H1 (cell line): ENCODE data around the gene ZFP3. TPM values are rescaled to one million over a fixed set of nuclear protein-coding genes. Genes with fewer than 3 reads are reported as not detected.
"Not testable (repeated sequence)": the region's sequence is repeated elsewhere in the genome, so short reads cannot be mapped to it uniquely, and the experiment has no call there.

Experiments
- CTCF ChIA-PET: fragments of 300-600 bp; sonication (Branson Sonifier 250); formaldehyde crosslinking; loops from one replicate; lab custom pipeline; 2021; ENCODE audit not compliant: partially characterized antibody; lab: Charles Lee
- POLR2A ChIA-PET: fragments of 300-600 bp; sonication (Branson Sonifier 250); formaldehyde crosslinking; loops from one replicate; lab custom pipeline; 2021; ENCODE audit warnings: inconsistent platforms; ENCODE audit not compliant: partially characterized antibody; lab: Charles Lee
- DNase-seq, 2 experiments: peaks; one replicate each; pipeline versions ENCODE4 v3.0.0 to v3.0.0-alpha.2; 2010 to 2022; ENCODE audit warnings: low spot score in 2 of 2, low read depth in 1 of 2, mixed read lengths in 1 of 2
- FAIRE-seq: peaks from 2 replicates; lab custom pipeline; 2011; peaks lifted over from hg19 to GRCh38; lab: Jason Lieb, UNC
- H2AFZ ChIP-seq: 2 replicates; pipeline ENCODE4 v1.8.1; 2012; ENCODE audit warnings: low read length, inconsistent platforms
- H2AK5ac ChIP-seq: 2 replicates; pipeline ENCODE4 v1.6.1; 2013; ENCODE audit warnings: low read depth, low read length
- H2BK120ac ChIP-seq: replicated peaks from 2 replicates; pipeline ENCODE3; 2013; ENCODE audit warnings: low read depth, low read length, inconsistent platforms
- H2BK12ac ChIP-seq: 2 replicates; pipeline ENCODE4 v1.6.1; 2013; ENCODE audit warnings: low read depth, low read length
- H2BK15ac ChIP-seq: 2 replicates; pipeline ENCODE4 v1.6.1; 2013; ENCODE audit warnings: low read length
- H2BK20ac ChIP-seq: 2 replicates; pipeline ENCODE4 v1.6.1; 2013; ENCODE audit warnings: low read length
- H2BK5ac ChIP-seq: 2 replicates; pipeline ENCODE4 v1.6.1; 2013; ENCODE audit warnings: low read depth, low read length
- H3K14ac ChIP-seq: 2 replicates; pipeline ENCODE4 v1.6.1; 2013; ENCODE audit warnings: inconsistent platforms; ENCODE audit not compliant: insufficient read length
- H3K18ac ChIP-seq: 2 replicates; pipeline ENCODE4 v1.6.1; 2013; ENCODE audit warnings: low read length; ENCODE audit errors: extremely low read depth
- H3K23ac ChIP-seq: 2 replicates; pipeline ENCODE4 v1.6.1; 2013; ENCODE audit warnings: inconsistent platforms; ENCODE audit not compliant: insufficient read length
- H3K23me2 ChIP-seq: 2 replicates; pipeline ENCODE4 v1.6.1; 2013; ENCODE audit warnings: low read depth, low read length
- H3K27ac ChIP-seq: 2 replicates; pipeline ENCODE4 v1.6.1; 2011; ENCODE audit warnings: low read depth, low read length, inconsistent platforms
- H3K27me3 ChIP-seq, 4 experiments: replicated peaks in 1 of 4; 1 replicate in 1 of 4; 2 replicates in 3 of 4; pipeline versions ENCODE4 v1.6.1 to v1.8.1; 2011 to 2013; ENCODE audit warnings: low read length in 3 of 4, mild to moderate bottlenecking in 3 of 4, inconsistent platforms in 2 of 4, mixed read lengths in 2 of 4, moderate library complexity in 1 of 4; ENCODE audit not compliant: control insufficient read depth in 3 of 4, insufficient read depth in 3 of 4; ENCODE audit errors: extremely low read depth in 1 of 4
- H3K36me3 ChIP-seq, 4 experiments: 2 replicates each; pipeline versions ENCODE4 v1.6.1 to v1.8.1; 2011 to 2013; ENCODE audit warnings: mild to moderate bottlenecking in 4 of 4, low read length in 3 of 4, moderate library complexity in 2 of 4, control low read depth in 1 of 4, inconsistent platforms in 1 of 4; ENCODE audit not compliant: insufficient read depth in 4 of 4, control insufficient read depth in 2 of 4
- H3K4ac ChIP-seq: replicated peaks from 2 replicates; pipeline ENCODE3; 2013; ENCODE audit warnings: low read length, low read depth, mixed read lengths, inconsistent platforms; ENCODE audit not compliant: insufficient read length
- H3K4me1 ChIP-seq, 4 experiments: replicated peaks in 1 of 4; 1 replicate in 1 of 4; 2 replicates in 3 of 4; pipeline versions ENCODE4 v1.6.1 to v1.8.1; 2011 to 2013; ENCODE audit warnings: low read length in 3 of 4, inconsistent platforms in 2 of 4, mixed read lengths in 1 of 4; ENCODE audit not compliant: insufficient read depth in 4 of 4, control insufficient read depth in 3 of 4
- H3K4me2 ChIP-seq, 2 experiments: 2 replicates each; pipeline versions ENCODE4 v1.6.1 to v1.8.1; 2011 to 2013; ENCODE audit warnings: low read depth in 2 of 2, low read length in 2 of 2, control low read depth in 1 of 2, inconsistent platforms in 1 of 2, mild to moderate bottlenecking in 1 of 2; ENCODE audit not compliant: insufficient read depth in 1 of 2
- H3K4me3 ChIP-seq, 4 experiments: fragments of 200-600, 300-600 bp in 1 of 4; sonication (generic), shearing (Covaris generic), sonication (Bioruptor Twin) in 1 of 4; 2 replicates each; pipeline versions ENCODE4 v1.5.1 to v1.8.1; 2011 to 2016; ENCODE audit warnings: low read length in 4 of 4, low read depth in 3 of 4, control low read depth in 2 of 4, inconsistent platforms in 2 of 4, mild to moderate bottlenecking in 2 of 4, mixed read lengths in 1 of 4, moderate library complexity in 1 of 4; ENCODE audit not compliant: insufficient read depth in 2 of 4; ENCODE audit errors: extremely low read depth in 1 of 4
- H3K56ac ChIP-seq: replicated peaks from 2 replicates; pipeline ENCODE3; 2013; ENCODE audit warnings: low read depth, mild to moderate bottlenecking, mixed read lengths, low read length, inconsistent platforms; ENCODE audit not compliant: insufficient read length
- H3K79me1 ChIP-seq: 2 replicates; pipeline ENCODE4 v1.6.1; 2013; ENCODE audit warnings: low read depth, low read length, control low read depth
- H3K79me2 ChIP-seq, 2 experiments: 2 replicates each; pipeline versions ENCODE4 v1.6.1 to v1.8.1; 2012 to 2013; ENCODE audit warnings: low read length in 2 of 2, mild to moderate bottlenecking in 2 of 2, inconsistent platforms in 1 of 2; ENCODE audit not compliant: insufficient read depth in 2 of 2, control insufficient read depth in 1 of 2
- H3K9ac ChIP-seq, 4 experiments: replicated peaks in 1 of 4; 1 replicate in 1 of 4; 2 replicates in 3 of 4; pipeline versions ENCODE4 v1.6.1 to v1.8.1; 2011 to 2013; ENCODE audit warnings: low read depth in 3 of 4, low read length in 3 of 4, control low read depth in 2 of 4, mild to moderate bottlenecking in 2 of 4, moderate library complexity in 2 of 4, inconsistent platforms in 1 of 4; ENCODE audit errors: extremely low read depth in 1 of 4
- H3K9me3 ChIP-seq, 2 experiments: 2 replicates each; pipeline versions ENCODE4 v1.6.1 to v1.8.1; 2012 to 2013; ENCODE audit warnings: mild to moderate bottlenecking in 2 of 2, moderate library complexity in 2 of 2, control low read depth in 1 of 2, inconsistent platforms in 1 of 2, low read depth in 1 of 2, low read length in 1 of 2, mixed read lengths in 1 of 2; ENCODE audit not compliant: insufficient read depth in 2 of 2
- H4K20me1 ChIP-seq, 2 experiments: replicated peaks in 1 of 2; 2 replicates each; pipeline versions ENCODE3 to v1.8.1; 2011 to 2013; ENCODE audit warnings: inconsistent platforms in 2 of 2, low read length in 2 of 2, mild to moderate bottlenecking in 1 of 2; ENCODE audit not compliant: insufficient read depth in 2 of 2, control insufficient read depth in 1 of 2
- H4K5ac ChIP-seq: 2 replicates; pipeline ENCODE4 v1.6.1; 2013; ENCODE audit warnings: low read length, low read depth, mixed read lengths, inconsistent platforms; ENCODE audit not compliant: insufficient read length
- H4K8ac ChIP-seq: 2 replicates; pipeline ENCODE4 v1.8.0; 2013; ENCODE audit warnings: mild to moderate bottlenecking, moderate library complexity, low read length, inconsistent platforms; ENCODE audit not compliant: insufficient read depth; ENCODE audit errors: extremely low read depth
- H4K91ac ChIP-seq: replicated peaks from 2 replicates; pipeline ENCODE3; 2013; ENCODE audit warnings: low read length, mixed read lengths, inconsistent platforms; ENCODE audit not compliant: insufficient read length
- WGBS, 2 experiments: shearing (Covaris generic) in 1 of 2; methylation state at CpG; one replicate each; pipeline versions ENCODE4 v1.1.6 to v1.1.7; 2013 to 2015; ENCODE audit warnings: low lambda C conversion rate in 2 of 2, mixed read lengths in 2 of 2, inconsistent platforms in 1 of 2, low coverage in 1 of 2, missing lambda C conversion rate in 1 of 2; ENCODE audit not compliant: insufficient replicate concordance in 2 of 2, insufficient coverage in 1 of 2, insufficient read length in 1 of 2; ENCODE audit errors: extremely low coverage in 1 of 2, missing lambda C conversion rate in 1 of 2; 5-methylcytosine and 5-hydroxymethylcytosine counted together
- polyA plus RNA-seq, 7 experiments: library from polyadenylated mRNA; depleted of rRNA in 3 of 7; stranded (reverse) in 5 of 7; unstranded in 2 of 7; fragments of >200 nt in 5 of 7; fragments of 200-250 nt in 2 of 7; gene quantifications; 1 replicate in 5 of 7; 2 replicates in 1 of 7; 4 replicates in 1 of 7; pipeline versions ENCODE4 v1.2.1 to v1.2.3, GENCODE V29; 2011 to 2013; ENCODE audit warnings: missing spikeins in 2 of 7, mixed read lengths in 2 of 7
- total RNA-seq: library from RNA; stranded (reverse); fragmentation: NEBNext Ultra II Directional; extraction: Animal tissue kit (Norgen Biotek cat#: 25700); gene quantifications from 2 replicates; pipeline ENCODE4 v1.2.1, GENCODE V29; 2021

Gene ZFP3
- total and polyA plus RNA-seq, 2 of the 8 experiments (the other 6 are each of a cell fraction or from before 2014, with no cell fraction given) = 0.15 to 0.44 TPM

DNA sequence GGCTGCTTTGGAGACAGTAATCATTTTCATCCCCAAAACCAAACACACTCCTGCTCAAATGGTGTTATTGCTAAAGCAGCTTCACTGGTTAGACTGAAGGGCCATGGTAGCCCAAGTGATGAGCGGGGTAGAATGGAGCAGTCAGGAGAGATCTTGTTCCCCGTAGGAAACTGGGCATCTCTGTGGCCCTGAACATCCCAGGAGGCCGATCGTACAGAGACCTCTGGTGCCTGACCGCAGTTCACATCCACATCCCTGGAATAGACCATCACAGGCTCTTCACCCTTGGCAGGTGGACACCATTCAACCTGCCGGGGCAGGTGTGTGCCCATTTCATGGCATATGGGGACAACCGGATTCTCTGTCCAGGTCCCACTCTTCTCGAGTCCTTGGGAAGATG, 51.5 kb downstream of the ZFP3 start:
- H3K14ac ChIP-seq, H3K18ac ChIP-seq, H2BK20ac ChIP-seq, H3K23me2 ChIP-seq, H3K9me3 ChIP-seq, H4K20me1 ChIP-seq, H3K36me3 ChIP-seq, H4K91ac ChIP-seq, H3K4ac ChIP-seq, H3K4me3 ChIP-seq, FAIRE-seq, H3K9ac ChIP-seq, DNase-seq, H4K8ac ChIP-seq, H3K79me2 ChIP-seq, H3K23ac ChIP-seq, H3K4me1 ChIP-seq, H4K5ac ChIP-seq, H3K27me3 ChIP-seq, H2AK5ac ChIP-seq, H3K56ac ChIP-seq, H3K79me1 ChIP-seq, POLR2A ChIA-PET, H2BK5ac ChIP-seq, H2AFZ ChIP-seq, H3K4me2 ChIP-seq, H3K27ac ChIP-seq, H2BK15ac ChIP-seq, H2BK120ac ChIP-seq, CTCF ChIA-PET, H2BK12ac ChIP-seq: not testable (repeated sequence)
- 79% methylated on average over 8 of the region's 8 CpGs; no CpG with 5 or more reads in 1 of the 2 experiments for WGBS, 2 experiments

DNA sequence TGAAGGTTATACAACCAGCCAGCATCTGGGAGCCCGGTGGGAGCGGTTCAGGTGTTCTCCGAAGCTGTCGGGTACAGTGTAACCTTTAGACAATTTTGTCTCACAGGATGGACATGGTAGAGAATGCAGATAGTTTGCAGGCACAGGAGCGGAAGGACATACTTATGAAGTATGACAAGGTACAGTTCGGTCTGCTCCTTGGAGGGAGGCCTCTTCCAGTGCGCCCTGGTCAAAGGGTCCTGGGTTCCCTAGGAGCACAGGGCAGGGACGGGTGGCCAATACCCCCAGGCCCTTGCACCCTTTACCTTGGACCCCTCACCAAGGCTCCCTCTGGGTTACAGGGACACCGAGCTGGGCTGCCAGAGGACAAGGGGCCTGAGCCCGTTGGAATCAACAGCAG, 52.0 kb downstream of the ZFP3 start:
- H2AFZ ChIP-seq, H4K20me1 ChIP-seq, H3K4me2 ChIP-seq, H3K18ac ChIP-seq, POLR2A ChIA-PET, H3K4ac ChIP-seq, H3K4me3 ChIP-seq, H3K79me2 ChIP-seq, H3K27ac ChIP-seq, H2BK5ac ChIP-seq, H2BK12ac ChIP-seq, CTCF ChIA-PET, H3K36me3 ChIP-seq, H4K91ac ChIP-seq, H3K56ac ChIP-seq, H3K27me3 ChIP-seq, FAIRE-seq, H3K23me2 ChIP-seq, H3K79me1 ChIP-seq, H3K9me3 ChIP-seq, H2BK20ac ChIP-seq, H3K14ac ChIP-seq, H3K4me1 ChIP-seq, H3K9ac ChIP-seq, H3K23ac ChIP-seq, H4K8ac ChIP-seq, H2BK120ac ChIP-seq, H2AK5ac ChIP-seq, H4K5ac ChIP-seq, H2BK15ac ChIP-seq: not testable (repeated sequence)
- WGBS, 2 experiments = 90% methylated on average over 10 of the region's 10 CpGs; no CpG with 5 or more reads in 1 of the 2 experiments
- peak in 1 of 2 experiments; percentile 32 for DNase-seq
